Measurements from ENCODE around the gene AADACL4.

DNA sequence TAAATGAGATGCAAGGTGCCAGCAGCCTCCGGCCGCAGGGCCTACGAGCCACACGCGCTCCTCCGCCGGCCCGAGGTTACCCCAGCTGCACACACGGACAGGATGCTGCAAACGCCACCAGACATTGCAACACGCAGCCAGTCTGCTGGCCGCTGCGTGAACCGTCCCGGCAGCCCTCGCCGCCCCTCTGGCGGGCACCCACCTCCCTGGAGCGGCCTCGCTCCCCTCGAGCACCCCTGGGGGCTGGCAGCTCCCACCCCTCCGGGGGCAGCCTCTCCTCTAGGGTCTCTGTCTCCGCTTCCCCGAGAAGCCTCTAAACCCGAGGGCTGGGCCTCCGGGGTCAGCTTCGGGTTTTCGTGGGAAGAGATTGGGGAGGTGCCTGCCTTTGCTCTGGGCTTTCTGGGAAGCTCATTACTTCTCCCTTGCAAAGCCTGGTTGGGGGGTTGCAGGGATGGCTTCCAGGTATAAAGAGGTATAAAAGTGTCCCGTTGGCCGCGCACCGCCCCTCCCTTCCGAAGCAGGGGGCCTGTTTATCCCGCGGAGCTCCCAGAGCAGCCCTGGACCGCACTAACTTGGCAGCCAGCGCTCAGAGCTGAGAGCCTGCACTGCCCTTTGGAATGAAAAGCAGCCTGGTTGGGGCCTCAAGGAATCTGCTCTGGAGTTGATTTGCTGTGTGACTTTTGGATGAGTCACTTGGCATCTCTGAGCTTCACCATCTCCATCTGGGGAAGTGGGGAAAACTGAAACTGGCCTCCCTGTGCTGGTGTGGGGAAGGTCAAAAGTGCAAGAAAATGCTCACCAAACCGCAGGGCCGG lies 47.7 kb upstream of the AADACL4 start:
- TF ChIP-seq, protein P1, sequence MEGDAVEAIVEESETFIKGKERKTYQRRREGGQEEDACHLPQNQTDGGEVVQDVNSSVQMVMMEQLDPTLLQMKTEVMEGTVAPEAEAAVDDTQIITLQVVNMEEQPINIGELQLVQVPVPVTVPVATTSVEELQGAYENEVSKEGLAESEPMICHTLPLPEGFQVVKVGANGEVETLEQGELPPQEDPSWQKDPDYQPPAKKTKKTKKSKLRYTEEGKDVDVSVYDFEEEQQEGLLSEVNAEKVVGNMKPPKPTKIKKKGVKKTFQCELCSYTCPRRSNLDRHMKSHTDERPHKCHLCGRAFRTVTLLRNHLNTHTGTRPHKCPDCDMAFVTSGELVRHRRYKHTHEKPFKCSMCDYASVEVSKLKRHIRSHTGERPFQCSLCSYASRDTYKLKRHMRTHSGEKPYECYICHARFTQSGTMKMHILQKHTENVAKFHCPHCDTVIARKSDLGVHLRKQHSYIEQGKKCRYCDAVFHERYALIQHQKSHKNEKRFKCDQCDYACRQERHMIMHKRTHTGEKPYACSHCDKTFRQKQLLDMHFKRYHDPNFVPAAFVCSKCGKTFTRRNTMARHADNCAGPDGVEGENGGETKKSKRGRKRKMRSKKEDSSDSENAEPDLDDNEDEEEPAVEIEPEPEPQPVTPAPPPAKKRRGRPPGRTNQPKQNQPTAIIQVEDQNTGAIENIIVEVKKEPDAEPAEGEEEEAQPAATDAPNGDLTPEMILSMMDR (IDR thresholded peaks at IDR 0.05; ENCODE audit: low read depth, low read length) = no peak
- TF ChIP-seq POLR2A (IDR thresholded peaks at IDR 0.05; ENCODE audit: extremely low read depth, insufficient read length) = no peak
- TF ChIP-seq, protein P2, sequence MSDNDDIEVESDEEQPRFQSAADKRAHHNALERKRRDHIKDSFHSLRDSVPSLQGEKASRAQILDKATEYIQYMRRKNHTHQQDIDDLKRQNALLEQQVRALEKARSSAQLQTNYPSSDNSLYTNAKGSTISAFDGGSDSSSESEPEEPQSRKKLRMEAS (IDR thresholded peaks at IDR 0.05; ENCODE audit: low read depth, low read length) = peak; percentile 60
